Sigmoid colon (tissue), 4 donors: ENCODE data around the gene SPDYE4.

ENCODE experiments used
- EP300 ChIP-seq, 4 donors: sonication (generic); formaldehyde crosslinking; IDR thresholded peaks; one replicate each; pipeline ENCODE4 v1.6.1; 2017; ENCODE audit warnings: antibody characterized with exemption in 4 of 4
- POLR2A ChIP-seq, 2 donors: fragments of 450-650 bp; IDR thresholded peaks; one replicate each; pipeline ENCODE4 v1.6.1; 2016; ENCODE audit warnings: antibody characterized with exemption in 2 of 2, mild to moderate bottlenecking in 2 of 2, moderate library complexity in 2 of 2

DNA sequence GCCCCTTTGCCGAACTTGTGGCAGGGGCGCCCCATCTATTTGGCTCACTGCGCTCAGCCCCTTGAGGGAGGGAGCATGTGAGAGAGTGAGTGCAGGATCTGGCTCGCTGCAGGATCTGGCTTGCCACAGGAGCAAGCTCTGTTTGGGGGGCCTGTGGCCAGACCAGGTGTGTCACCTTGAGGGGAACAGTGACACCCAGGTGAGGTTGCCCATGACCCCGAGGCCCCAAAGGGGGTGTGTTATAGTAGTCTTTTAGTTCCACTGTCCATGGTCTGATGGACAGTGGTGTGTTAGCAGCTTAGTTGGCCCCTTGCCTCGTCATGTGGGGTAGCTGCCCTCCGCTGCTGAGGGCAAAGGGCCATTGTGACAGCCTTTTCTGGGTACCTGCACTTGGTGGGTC, 55.3 kb downstream of the SPDYE4 start:
- TF ChIP-seq POLR2A (IDR thresholded peaks at IDR 0.05) (no peak), EP300 (IDR thresholded peaks at IDR 0.05) (no peak)
